Measurements from ENCODE around the gene NFATC4.
"Not testable (repeated sequence)": the region's sequence is repeated elsewhere in the genome, so short reads cannot be mapped to it uniquely, and the experiment has no call there.

The NFATC4 gene

DNA sequence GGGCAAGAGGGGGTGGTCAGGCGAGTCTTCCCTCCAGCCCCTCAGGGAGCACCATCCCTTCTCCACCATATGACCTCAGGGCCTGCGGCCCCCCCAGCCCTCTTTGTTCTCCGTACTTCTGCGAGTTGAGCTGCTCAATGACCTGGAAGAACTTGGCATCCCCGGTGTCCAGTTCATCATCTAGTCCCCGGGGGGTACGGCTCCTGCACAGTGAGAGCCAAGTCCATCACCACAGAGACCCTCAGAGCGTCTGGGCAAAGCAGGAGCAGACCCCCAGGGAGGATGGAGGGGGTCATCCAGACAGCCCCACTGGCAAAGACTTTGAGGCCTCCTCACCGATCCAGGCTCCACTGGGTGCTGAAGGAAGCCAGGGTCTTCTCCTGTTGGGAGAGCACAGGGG lies 42.0 kb upstream of the NFATC4 start:
- no peak overlapping the region for H3K4me3 ChIP-seq (replicated peaks; ENCODE audit: low read depth, low read length)
- TF ChIP-seq, protein P1, sequence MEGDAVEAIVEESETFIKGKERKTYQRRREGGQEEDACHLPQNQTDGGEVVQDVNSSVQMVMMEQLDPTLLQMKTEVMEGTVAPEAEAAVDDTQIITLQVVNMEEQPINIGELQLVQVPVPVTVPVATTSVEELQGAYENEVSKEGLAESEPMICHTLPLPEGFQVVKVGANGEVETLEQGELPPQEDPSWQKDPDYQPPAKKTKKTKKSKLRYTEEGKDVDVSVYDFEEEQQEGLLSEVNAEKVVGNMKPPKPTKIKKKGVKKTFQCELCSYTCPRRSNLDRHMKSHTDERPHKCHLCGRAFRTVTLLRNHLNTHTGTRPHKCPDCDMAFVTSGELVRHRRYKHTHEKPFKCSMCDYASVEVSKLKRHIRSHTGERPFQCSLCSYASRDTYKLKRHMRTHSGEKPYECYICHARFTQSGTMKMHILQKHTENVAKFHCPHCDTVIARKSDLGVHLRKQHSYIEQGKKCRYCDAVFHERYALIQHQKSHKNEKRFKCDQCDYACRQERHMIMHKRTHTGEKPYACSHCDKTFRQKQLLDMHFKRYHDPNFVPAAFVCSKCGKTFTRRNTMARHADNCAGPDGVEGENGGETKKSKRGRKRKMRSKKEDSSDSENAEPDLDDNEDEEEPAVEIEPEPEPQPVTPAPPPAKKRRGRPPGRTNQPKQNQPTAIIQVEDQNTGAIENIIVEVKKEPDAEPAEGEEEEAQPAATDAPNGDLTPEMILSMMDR (IDR thresholded peaks at IDR 0.05; ENCODE audit: low read depth, low read length, missing control alignments): no peak

DNA sequence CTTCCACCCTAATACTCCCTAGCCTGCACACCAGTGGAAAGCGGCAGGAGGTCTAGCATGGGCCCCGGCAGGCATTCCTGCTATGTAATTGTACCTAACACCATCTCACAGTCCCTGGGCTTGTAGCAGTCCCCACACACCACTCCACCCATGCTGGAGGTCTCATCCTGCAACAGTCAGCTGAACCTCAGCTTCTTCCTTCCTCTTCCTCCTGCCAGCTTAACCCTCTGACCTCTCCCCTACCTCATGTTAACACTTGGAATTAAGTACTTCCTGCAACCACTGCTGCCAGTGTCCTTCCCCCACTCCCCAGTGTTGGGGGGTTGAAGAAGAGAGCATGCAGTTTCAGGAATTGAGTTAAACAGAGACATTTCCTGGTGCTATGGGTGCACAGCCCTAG lies 40.7 kb upstream of the NFATC4 start:
- no peak overlapping the region for H3K4me3 ChIP-seq (replicated peaks; ENCODE audit: low read depth, low read length)
- TF ChIP-seq, protein P1 (IDR thresholded peaks at IDR 0.05; ENCODE audit: low read depth, low read length, missing control alignments): no peak
- DNase-seq (ENCODE audit: extremely low read depth, low read depth): no peak

More for the DNA sequence above, 42.0 kb upstream of the NFATC4 start:
- no peak for DNase-seq (ENCODE audit: extremely low read depth, low read depth)

DNA sequence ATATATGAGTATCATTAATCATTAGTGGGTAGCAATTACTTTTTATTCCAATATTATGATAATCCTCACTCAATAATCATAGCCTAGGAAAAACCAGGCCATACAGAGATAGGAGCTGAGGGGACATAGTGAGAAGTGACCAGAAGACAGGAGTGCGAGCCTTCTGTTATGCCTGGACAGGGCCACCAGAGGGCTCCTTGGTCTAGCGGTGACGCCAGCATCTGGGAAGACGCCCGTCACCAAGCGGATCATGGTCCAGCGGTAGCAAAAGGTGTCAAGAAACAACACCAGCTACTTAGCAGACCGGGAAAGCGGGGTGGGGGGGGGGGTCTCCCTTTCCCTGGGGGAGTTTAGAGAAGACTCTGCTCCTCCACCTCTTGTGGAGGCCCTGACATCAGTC lies 40.1 kb upstream of the NFATC4 start:
- not testable (repeated sequence) for DNase-seq (ENCODE audit: extremely low read depth, low read depth); H3K4me3 ChIP-seq (replicated peaks; ENCODE audit: low read depth, low read length)
- TF ChIP-seq, protein P1 (IDR thresholded peaks at IDR 0.05; ENCODE audit: low read depth, low read length, missing control alignments): peak; percentile 47

DNA sequence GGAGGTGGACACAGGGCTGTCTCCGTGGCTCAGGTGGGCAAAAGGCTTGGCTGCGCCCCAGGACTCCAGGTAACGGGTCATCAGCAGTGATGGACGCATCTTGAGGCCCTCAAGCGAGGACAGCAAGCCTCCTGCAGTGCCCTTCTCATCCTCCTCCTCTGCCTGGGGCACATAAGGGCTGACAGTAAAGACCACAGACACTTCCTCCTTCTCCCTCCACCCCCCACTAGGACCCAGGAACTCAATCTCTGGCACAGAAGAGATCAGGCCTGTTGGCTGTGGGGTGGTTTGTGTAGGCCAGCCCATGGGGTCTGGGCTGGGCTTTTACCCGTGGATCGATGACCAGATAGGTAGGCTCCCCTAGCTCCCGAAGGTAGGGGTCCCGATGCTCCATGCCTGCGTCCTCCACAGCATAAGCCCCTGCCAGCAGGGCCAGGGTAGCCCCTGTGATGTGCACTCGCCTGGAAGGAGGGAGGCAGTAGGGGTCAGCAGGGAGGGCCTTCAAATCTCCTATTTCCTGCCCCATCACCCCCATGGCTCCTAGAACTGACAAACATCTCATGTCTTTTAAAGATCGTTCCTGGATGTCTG lies 38.8 kb upstream of the NFATC4 start:
- TF ChIP-seq, protein P1 (IDR thresholded peaks at IDR 0.05; ENCODE audit: low read depth, low read length, missing control alignments): no peak
- H3K4me3 ChIP-seq (replicated peaks; ENCODE audit: low read depth, low read length): no peak overlapping the region
- no peak for DNase-seq (ENCODE audit: extremely low read depth, low read depth)

DNA sequence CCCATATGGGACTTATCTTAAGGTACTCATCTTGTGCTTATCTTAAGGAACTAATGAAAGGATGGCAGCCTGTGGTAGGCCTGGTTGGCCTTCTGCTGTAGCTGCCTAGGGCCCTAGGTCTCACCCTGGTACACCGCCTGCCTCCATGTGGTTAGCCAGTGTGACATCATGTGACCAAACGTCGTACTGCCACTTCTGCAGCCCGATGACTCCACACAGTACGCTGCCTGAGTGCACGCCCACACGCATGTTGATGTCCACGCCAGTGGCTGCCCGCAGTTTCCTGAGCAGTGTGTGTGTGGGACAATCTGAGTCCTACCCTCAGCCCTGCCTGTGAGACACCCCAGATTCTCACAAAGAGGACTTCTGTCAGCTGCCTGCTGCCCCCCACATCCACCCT lies 38.2 kb upstream of the NFATC4 start:
- no peak for DNase-seq (ENCODE audit: extremely low read depth, low read depth)
- H3K4me3 ChIP-seq (replicated peaks; ENCODE audit: low read depth, low read length): no peak overlapping the region
- TF ChIP-seq, protein P1 (IDR thresholded peaks at IDR 0.05; ENCODE audit: low read depth, low read length, missing control alignments): no peak

DNA sequence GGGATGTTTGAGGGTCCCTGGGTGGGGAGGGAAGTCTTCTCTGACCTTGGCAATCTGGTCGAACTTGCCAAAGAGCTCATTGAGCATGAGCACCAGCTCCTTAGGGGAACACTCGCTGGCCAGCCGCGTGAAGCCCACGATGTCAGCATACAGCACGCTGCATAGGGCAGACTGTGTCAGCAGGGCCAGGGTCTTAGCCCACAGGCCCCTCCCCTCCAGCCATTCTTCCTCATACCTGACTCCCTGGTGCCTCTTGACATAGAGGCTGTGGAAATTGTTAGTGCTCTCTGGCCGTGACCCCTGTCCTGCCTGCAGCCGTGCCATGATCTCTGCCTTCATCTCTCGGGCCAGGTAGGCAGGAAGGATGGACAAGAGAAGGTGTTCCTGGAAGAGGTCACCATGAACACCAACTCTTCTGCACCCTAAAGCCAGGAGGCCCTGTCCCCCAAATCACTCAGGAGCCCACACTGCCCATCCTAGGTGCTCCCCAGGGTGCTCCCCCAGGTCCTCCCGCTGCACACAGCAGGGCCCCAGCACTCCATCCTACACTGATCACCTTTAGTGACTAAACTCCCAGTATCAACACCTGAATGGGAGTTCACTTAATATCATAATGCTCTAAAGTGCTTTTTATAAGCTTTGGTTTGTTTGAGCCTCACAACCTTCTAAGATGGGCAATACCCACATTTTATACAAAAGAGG lies 36.9 kb upstream of the NFATC4 start:
- H3K4me3 ChIP-seq (replicated peaks; ENCODE audit: low read depth, low read length): no peak overlapping the region
- DNase-seq (ENCODE audit: extremely low read depth, low read depth): no peak
- TF ChIP-seq, protein P1 (IDR thresholded peaks at IDR 0.05; ENCODE audit: low read depth, low read length, missing control alignments): no peak

Measured in HFF-Myc (cell line).